Vagina (tissue), 2 donors: ENCODE results near the gene BICD1.

Experiments
- POLR2A ChIP-seq, 2 donors: fragments of 450-650 bp; IDR thresholded peaks; one replicate each; pipeline ENCODE4 v1.6.1; 2017; ENCODE audit warnings: antibody characterized with exemption in 2 of 2, mild to moderate bottlenecking in 2 of 2, moderate library complexity in 2 of 2
- TF ChIP-seq, protein P1 (sequence below), 3 experiments: fragments of 450-650 bp in 2 of 3; fragments of 200-600 bp in 1 of 3; sonication (generic) in 1 of 3; IDR thresholded peaks; one replicate each; pipeline ENCODE4 v1.5.1; 2017 to 2019; ENCODE audit warnings: antibody characterized with exemption in 3 of 3, mild to moderate bottlenecking in 2 of 3, moderate library complexity in 2 of 3

DNA sequence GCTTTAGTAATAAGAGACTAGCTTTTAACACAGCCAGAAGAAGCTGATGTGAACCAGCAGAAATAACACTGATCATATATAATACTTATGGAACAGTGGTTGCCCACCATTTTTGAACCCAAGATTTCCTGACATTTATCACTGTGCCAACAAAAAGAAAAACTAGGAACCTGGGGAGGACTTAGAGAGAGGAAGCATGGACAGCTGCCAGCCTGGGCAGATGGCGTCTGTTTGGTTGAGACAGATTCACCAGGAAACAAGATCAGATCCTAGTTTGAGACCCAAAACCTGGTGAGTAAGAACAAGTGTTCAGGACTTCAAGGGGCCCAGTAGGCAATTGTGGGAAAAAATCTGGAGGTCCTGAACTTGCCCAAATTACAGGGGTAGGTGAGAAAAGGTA, 95.3 kb downstream of the BICD1 start:
- TF ChIP-seq, protein P1, sequence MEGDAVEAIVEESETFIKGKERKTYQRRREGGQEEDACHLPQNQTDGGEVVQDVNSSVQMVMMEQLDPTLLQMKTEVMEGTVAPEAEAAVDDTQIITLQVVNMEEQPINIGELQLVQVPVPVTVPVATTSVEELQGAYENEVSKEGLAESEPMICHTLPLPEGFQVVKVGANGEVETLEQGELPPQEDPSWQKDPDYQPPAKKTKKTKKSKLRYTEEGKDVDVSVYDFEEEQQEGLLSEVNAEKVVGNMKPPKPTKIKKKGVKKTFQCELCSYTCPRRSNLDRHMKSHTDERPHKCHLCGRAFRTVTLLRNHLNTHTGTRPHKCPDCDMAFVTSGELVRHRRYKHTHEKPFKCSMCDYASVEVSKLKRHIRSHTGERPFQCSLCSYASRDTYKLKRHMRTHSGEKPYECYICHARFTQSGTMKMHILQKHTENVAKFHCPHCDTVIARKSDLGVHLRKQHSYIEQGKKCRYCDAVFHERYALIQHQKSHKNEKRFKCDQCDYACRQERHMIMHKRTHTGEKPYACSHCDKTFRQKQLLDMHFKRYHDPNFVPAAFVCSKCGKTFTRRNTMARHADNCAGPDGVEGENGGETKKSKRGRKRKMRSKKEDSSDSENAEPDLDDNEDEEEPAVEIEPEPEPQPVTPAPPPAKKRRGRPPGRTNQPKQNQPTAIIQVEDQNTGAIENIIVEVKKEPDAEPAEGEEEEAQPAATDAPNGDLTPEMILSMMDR (IDR thresholded peaks at IDR 0.05), result no peak
- TF ChIP-seq POLR2A (IDR thresholded peaks at IDR 0.05), result no peak
